Measurements from ENCODE around the gene SOCS7.

GRCh38 chr17:38357486-38358123 lies 6.0 kb downstream of the SOCS7 start:
- no peak for TF ChIP-seq POLR2AphosphoS5 (IDR thresholded peaks at IDR 0.05)
- TF ChIP-seq, protein P1, sequence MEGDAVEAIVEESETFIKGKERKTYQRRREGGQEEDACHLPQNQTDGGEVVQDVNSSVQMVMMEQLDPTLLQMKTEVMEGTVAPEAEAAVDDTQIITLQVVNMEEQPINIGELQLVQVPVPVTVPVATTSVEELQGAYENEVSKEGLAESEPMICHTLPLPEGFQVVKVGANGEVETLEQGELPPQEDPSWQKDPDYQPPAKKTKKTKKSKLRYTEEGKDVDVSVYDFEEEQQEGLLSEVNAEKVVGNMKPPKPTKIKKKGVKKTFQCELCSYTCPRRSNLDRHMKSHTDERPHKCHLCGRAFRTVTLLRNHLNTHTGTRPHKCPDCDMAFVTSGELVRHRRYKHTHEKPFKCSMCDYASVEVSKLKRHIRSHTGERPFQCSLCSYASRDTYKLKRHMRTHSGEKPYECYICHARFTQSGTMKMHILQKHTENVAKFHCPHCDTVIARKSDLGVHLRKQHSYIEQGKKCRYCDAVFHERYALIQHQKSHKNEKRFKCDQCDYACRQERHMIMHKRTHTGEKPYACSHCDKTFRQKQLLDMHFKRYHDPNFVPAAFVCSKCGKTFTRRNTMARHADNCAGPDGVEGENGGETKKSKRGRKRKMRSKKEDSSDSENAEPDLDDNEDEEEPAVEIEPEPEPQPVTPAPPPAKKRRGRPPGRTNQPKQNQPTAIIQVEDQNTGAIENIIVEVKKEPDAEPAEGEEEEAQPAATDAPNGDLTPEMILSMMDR (IDR thresholded peaks at IDR 0.05): no peak
